Measurements from ENCODE around the gene NOX3.
"Not testable (repeated sequence)": the region's sequence is repeated elsewhere in the genome, so short reads cannot be mapped to it uniquely, and the experiment has no call there.

GRCh38 chr6:155468543-155468942 is 12.9 kb upstream of the NOX3 start:
- not testable (repeated sequence) for TF ChIP-seq CTCF (IDR thresholded peaks at IDR 0.05; ENCODE audit: poor library complexity); EZH2 (IDR thresholded peaks at IDR 0.05; ENCODE audit: borderline replicate concordance)
